HG03558 (cell line): ENCODE data around the gene RCBTB1.

Experiments
- ATAC-seq: cut with Tn5 transposase; IDR thresholded peaks from one replicate; pipeline ENCODE4 v1.9.1; 2021; ENCODE audit warnings: moderate number of reproducible peaks; ENCODE audit not compliant: unreplicated experiment; ENCODE audit errors: extremely low read depth

The RCBTB1 gene

DNA sequence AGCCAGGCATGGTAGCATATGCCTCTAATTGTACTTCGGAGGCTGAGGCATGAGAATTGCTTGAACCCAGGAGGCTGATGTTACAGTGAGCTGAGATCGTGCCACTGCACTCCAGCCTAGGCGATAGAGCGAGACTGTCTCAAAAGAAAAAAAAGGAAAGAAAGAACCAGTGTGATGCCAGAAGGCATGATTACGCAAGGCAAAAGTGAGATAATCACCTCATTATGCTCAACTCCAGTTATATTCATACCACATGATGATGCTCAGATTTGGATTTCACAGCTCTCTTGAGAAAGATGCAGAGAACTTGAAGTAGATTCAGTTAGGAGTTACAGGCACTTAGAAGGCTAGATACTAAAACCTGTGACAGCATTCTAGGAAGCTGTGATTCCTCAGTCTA is 21.8 kb downstream of the RCBTB1 start:
- no peak for ATAC-seq

DNA sequence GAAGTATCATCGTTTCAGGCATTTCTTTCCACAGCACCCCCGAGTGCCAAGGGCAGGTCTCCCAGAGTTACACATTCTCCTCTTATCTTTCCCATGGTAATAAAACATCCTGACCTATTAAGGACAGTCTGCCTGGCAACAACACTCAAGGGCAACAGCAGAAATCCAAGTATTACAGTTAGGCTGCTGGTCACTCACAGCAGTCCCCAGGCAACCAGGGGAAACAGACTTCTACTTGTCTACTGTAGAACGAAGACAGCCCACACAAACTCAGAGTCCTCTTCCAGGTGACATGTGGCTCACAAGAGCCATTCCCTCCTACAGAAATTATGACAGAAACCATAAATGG is 24.3 kb downstream of the RCBTB1 start:
- no peak for ATAC-seq

GRCh38 chr13:49560270-49561061 is 24.9 kb downstream of the RCBTB1 start:
- no peak for ATAC-seq

- no peak for ATAC-seq
Observed at GRCh38 chr13:49559006-49559405, 26.4 kb downstream of the RCBTB1 start.

GRCh38 chr13:49554387-49554786 is 31.0 kb downstream of the RCBTB1 start:
- no peak for ATAC-seq

DNA sequence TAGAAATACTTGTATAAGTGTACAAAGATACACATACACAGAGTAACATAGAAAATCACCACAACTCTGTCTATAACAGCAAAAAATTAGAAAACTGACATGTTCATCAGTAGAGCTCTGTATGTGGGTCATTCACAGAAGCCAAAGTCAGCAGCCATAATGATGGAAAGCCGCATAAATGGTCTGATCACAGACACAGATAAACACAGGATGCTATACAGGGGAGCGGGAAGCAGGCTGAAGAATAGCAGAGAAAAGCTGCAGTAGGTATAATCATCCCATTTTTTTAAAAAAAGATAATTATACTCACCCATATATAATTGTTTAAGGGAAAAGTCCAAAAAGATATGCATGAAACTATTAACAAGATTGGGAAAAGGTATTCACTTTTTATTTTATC is 31.5 kb downstream of the RCBTB1 start:
- ATAC-seq: no peak

GRCh38 chr13:49550942-49551644 is 34.3 kb downstream of the RCBTB1 start:
- ATAC-seq: no peak

- no peak for ATAC-seq
Observed at GRCh38 chr13:49549289-49549688, 36.1 kb downstream of the RCBTB1 start.

DNA sequence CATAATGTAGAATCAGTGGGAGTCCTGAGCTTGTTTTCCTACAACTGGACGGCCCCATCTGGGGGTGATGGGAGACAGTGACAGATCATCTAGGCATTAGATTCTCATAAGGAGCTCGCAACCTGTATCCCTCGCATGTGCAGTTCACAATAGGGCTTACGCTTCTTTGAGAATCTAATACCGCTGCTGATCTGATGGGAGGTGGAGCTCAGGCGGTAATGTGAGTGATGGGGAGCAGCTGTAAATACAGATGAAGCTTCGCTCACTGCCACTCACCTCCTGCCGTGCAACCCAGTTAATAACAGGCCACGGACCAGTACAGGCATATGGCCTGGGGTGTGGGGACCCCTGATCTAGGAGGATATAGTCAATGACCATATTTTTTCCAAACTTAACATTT is 38.8 kb downstream of the RCBTB1 start:
- no peak for ATAC-seq

GRCh38 chr13:49545661-49546060 is 39.7 kb downstream of the RCBTB1 start:
- ATAC-seq: no peak

GRCh38 chr13:49543656-49544055 is 41.7 kb downstream of the RCBTB1 start:
- no peak for ATAC-seq

- ATAC-seq: no peak
Observed at GRCh38 chr13:49540552-49540951, 44.8 kb downstream of the RCBTB1 start.

DNA sequence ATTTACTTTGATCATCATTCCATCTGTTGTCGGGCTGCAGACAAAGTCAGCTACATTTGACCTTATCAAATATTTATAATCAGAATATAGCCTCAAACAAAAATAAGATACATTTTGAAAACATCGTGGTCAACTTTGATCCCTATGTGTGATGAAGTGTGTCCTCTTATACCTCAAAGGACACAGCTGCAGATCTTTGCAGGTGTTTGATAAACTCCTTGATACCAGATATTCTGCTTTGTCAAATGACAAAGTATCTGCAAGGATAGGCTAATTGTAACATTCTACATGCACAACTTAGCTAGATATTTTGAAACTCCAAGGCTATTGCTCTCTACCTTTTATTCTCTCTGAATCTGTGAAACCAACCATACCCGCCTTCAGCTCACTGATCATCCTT is 45.6 kb downstream of the RCBTB1 start:
- no peak for ATAC-seq

- ATAC-seq: no peak
Observed at GRCh38 chr13:49539313-49539712, 46.0 kb downstream of the RCBTB1 start.

DNA sequence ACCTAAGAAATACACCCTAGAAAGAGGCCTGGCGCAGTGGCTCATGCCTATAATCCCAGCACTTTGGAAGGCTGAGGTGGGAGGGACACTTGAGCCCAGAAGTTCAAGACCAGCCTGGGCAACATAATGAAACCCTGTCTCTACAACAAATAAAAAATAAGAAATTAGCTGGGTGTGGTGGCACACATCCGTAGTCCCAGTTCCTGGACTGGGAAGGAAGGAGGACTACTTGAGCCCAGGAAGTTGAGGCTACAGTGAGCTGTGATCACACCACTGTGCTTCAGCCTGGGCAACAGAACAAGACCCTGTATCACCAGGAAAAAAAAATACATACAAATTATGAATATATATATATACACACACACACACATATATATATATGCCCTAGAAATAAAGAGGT is 47.0 kb downstream of the RCBTB1 start:
- no peak for ATAC-seq

DNA sequence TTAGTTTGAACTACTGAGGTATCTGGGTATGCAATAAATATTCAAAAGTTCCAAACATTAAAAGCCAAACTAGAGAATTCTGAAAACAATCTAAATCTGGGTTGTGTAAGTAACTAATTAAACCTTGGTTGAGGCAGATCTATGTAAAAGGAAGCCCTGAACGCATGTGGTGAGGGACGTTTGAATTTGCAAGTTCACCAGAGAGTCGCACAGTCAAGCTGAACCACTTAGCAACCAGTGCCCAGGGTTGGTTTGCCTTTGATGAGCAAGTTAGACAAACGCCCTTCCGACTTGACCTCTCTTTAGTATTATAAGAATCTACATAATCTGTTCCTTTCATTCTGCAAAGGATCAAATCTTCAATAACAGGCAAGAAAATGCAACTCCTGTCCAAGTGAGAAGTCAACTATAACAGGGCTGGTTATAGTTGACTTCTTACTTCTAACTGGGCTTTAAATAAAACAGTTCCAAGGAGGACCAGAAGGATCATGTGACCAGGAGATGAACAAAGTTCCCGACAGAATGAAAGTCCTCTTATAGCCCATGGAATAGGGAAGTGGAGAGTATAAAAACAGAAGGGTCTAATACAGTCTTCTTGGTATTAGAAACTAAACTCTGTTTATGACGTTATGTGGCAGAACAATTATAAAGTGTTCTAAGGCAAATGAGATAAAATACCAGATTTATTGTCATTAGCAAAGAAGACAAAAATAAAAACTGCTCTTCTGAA is 49.0 kb downstream of the RCBTB1 start:
- ATAC-seq: no peak

GRCh38 chr13:49533591-49534269 is 51.6 kb downstream of the RCBTB1 start:
- ATAC-seq: no peak

GRCh38 chr13:49533011-49533410 is 52.3 kb downstream of the RCBTB1 start:
- no peak for ATAC-seq

- no peak for ATAC-seq
Observed at GRCh38 chr13:49532593-49532992, 52.8 kb downstream of the RCBTB1 start.

DNA sequence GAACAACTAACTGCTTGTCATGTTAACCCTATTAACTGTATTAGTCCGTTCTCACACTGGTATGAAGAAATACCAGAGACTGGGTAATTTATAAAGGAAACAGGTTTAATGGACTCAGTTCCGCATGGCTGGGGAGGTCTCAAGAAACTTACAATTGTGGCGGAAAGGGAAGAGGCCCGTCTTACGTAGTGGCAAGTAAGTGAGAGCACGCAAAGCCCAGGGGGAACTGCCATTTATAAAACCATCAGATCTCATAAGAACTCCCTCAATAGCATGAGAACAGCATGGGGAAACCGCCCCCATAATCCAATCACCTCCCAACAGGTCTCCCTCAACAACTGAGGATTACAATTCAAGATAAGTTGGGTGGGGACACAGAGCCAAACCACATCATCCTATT is 54.9 kb downstream of the RCBTB1 start:
- no peak for ATAC-seq

GRCh38 chr13:49528161-49528560 is 57.2 kb downstream of the RCBTB1 start:
- ATAC-seq: no peak
